ENCODE results near the gene IMPA2. TPM values are rescaled to one million over a fixed set of nuclear protein-coding genes. Genes with fewer than 3 reads are reported as not detected.

Gene IMPA2
- total and polyA plus RNA-seq, 2 of the 8 experiments (the other 6 are each of a cell fraction or from before 2014, with no cell fraction given), result 102 to 140 TPM

- TF ChIP-seq CHD7 (IDR thresholded peaks at IDR 0.05; ENCODE audit: insufficient replicate concordance, low read length) (no peak), CHD2 (IDR thresholded peaks at IDR 0.05; ENCODE audit: low read length) (no peak), CHD1 (IDR thresholded peaks at IDR 0.05; ENCODE audit: low read depth, low read length) (no peak), JUN (IDR thresholded peaks at IDR 0.05; ENCODE audit: low read depth, low read length) (no peak), GABPA (IDR thresholded peaks at IDR 0.05; ENCODE audit: borderline replicate concordance, insufficient read depth, low read length) (no peak), RFX5 (IDR thresholded peaks at IDR 0.05; ENCODE audit: borderline replicate concordance, low read depth, low read length) (no peak), JUND (IDR thresholded peaks at IDR 0.05; ENCODE audit: low read length) (no peak), TEAD4 (IDR thresholded peaks at IDR 0.05; ENCODE audit: low read depth, low read length) (no peak), BRCA1 (IDR thresholded peaks at IDR 0.05; ENCODE audit: low read depth, low read length) (no peak)
Measured at GRCh38 chr18:12021077-12021476, 39.8 kb downstream of the IMPA2 start (continued).

Data from H1 (cell line).